Stimulated activated CD4-positive, alpha-beta T cell treated with anti-CD3 and anti-CD28 coated beads, Interleukin-1b, Interleukin-23, amount 100 ng/mL, for 48 hours (primary cell): ENCODE data around the gene EPHA4.
"Not testable (repeated sequence)": the region's sequence is repeated elsewhere in the genome, so short reads cannot be mapped to it uniquely, and the experiment has no call there.

Experiments used
- DNase-seq: peaks from one replicate; pipeline ENCODE4 v3.0.0-alpha.2; 2020

The EPHA4 gene

DNA sequence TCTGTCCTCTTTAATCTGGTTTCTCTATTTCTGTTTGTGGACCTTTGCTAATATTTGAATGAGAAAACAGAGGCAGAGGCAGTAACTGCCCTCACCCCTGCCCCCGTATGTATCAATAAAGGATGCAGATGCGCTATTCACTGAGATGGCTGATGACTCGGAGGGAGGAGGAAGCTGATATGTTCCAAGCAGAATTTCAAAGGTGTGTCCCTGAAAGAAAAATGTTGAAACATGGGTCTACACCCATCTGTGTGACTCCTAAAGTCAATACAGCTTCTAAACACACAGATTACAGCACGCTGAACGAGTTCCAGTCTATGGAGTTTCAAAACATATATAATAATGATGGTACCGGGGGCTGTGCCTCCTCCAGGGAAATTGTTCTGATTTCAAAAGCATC lies 38.8 kb downstream of the EPHA4 start:
- no peak for DNase-seq

DNA sequence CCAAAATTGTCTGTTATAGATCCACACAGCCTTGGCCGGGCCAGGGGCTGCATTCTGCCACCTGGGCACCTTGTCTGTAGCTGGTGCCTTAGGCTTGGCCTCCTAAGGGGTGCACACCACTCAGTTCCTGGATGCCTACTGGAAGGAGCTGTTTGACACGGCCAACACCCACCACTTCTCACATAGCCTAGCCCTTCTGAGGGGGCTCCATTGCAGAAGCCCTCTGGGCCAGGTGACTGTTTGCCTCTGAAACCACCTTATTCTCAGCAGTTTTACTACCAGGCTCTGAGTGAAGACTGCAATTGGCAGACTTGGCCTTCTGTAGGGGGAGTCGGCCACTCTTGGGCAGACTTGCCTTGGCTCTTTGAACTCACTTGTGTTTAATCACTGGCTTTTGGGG lies 39.5 kb downstream of the EPHA4 start:
- no peak for DNase-seq

GRCh38 chr2:221530653-221531037 lies 41.5 kb downstream of the EPHA4 start:
- DNase-seq, result no peak

DNA sequence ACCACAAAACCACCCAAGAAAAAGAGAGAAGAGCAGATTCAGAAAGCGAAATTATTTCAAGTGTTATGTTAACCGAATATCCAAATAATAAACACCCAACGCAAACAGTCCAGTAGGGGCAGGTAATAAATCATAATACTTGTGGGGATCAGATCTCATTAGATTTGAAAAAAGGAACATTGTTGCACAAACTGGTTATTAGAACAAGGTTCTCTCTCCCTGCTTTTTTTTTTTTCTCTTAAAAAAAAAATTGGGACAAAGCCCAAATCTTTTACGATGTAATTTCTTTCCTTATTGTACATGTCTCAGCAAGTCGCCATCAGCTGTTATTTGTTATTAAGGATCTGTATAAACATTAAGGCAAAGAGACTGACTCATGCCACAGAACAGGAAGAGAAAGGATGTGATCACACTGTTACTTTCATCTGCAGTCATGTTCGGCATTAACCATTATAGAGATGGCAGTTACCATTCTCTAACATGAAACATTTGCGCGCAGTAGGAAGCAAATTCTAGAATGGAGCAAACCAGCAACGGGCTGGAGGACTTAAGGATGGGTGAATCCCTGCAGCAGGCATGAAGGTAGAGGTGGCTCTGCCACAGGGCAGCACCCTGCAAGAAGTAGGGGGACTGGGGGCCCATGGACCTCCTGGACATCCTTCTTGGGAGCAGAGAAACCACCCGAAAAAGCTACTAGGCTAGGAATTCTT lies 42.0 kb downstream of the EPHA4 start:
- no peak for DNase-seq

DNA sequence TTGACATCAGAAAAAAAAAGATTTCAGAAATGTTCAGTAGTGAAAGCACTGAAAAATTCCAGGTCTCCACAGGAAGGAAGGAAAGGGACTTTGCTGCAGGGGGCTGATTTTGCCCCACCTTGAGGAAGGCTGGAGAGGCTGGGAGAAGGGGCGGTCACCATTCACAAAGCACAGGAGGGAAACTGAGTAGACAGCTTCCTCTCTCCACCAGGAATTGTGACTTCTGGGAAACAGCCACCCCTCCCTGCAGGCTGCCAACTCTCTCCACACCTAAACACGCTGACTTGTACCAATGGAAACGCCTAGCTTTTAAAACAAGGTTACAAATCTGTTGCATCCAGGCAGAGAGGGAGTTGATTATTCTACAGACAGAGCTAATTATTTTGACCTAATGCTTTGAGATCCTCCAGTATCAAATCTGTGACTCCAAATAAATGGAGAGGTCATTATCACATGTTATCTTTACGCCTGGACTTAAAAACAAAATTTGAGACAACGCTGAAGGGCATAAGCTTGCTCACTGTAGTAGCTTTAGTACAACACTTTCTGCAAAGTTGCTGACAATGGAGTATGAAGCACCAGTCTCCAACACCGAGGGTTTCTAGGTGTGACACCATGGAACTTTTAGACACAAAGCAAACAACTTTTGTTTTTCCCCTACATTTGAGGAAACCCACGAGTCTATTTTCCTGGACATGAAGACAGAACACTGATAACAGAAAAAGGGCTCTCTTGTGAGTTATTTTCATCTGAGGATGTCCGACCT lies 42.7 kb downstream of the EPHA4 start:
- DNase-seq, result no peak

DNA sequence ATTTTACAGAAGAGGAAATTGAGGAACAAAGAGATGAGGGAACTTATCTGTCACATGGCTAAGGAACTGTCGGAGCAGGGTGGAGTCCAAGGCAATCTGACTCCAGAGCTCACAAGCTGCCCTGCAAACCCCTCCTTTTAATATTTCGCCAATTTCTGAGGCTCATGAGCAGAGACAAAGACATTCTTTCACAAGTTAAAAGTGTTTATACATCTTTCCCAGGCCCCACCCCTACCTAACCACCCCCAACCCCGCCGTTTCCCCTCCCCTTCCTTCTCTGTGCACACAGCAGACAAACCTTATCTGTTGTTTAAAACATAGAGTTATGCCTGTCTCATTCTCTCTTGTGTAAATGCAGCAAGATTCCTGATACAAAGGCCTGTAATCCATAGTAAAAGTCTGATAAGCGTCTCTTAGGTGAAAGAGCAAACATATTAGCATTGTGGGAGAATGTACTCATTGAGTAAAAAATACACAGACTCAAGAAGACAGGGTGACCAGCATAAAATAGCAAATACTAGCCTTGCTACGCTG lies 44.3 kb downstream of the EPHA4 start:
- no peak for DNase-seq

DNA sequence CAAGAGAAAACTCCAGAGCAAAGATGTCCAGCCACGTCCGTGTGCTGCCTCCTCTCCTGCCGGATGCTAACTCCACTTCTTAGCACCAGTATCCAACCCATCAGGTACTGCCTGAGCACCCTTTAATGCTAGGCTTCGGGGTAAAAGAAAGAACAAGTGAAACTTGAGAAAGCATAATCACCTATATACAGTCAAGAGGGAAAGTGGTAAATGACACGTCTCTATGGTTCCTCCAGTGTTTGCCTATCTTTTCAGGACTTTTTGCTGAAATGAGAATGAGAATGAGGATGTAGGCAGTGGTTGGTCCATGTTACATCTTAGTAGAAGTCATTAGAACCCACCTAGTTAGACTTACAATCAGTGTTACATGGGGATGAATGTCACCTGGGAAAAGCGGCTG lies 47.9 kb downstream of the EPHA4 start:
- no peak for DNase-seq

DNA sequence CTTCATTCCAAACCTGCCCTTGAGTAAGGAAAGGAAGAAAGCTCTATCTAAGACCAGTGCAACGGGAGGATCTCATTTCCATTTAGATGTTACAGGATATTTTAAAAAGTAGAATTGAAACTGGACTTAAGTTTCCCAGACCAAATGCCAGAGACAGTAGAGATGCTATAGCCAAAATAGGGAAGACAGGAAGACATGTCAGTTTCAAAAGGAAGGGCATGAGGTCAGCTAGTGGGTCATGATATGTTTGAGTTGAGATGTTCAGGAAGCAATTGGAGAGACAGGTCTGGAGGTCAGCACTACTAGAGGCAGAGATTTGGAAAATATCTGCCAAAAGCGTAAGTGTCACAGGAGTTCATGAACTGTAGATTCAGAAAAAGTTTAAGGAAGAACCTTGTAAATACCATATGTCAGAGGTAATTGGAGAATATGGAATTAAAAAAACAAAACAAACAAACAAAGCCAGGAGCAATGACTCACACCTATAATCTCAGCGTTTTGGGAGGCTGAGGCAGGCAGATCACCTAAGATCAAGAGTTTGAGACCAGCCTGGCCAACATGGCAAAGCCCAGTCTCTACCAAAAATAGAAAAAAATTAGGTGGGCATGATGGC lies 50.8 kb downstream of the EPHA4 start:
- no peak for DNase-seq

GRCh38 chr2:221518935-221519625 lies 53.0 kb downstream of the EPHA4 start:
- no peak for DNase-seq

GRCh38 chr2:221518201-221518934 lies 53.7 kb downstream of the EPHA4 start:
- no peak for DNase-seq

GRCh38 chr2:221517696-221518151 lies 54.4 kb downstream of the EPHA4 start:
- peak; percentile 79 for DNase-seq

GRCh38 chr2:221517146-221517695 lies 54.9 kb downstream of the EPHA4 start:
- DNase-seq, result no peak

- no peak for DNase-seq
Observed at GRCh38 chr2:221515864-221516263, 56.2 kb downstream of the EPHA4 start.

GRCh38 chr2:221514305-221515040 lies 57.6 kb downstream of the EPHA4 start:
- no peak for DNase-seq

DNA sequence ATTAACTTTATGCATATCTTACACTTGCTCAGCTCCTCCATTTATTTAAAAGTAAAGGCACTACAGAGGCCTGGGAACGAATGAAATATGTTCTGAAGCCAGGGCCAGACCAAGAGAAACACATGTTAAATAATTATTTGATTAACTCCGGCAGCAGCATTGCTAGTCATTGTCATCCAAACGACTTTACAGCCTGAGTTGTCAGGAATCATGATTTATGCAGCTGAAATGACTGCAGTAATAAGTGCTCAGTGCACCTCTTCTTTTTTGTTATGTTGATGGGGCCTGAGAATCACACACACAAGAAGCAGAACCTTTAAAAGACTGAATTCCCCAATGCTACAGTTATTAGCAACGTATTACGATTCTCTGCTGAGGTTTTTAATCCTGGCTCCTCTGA lies 58.9 kb downstream of the EPHA4 start:
- no peak for DNase-seq

DNA sequence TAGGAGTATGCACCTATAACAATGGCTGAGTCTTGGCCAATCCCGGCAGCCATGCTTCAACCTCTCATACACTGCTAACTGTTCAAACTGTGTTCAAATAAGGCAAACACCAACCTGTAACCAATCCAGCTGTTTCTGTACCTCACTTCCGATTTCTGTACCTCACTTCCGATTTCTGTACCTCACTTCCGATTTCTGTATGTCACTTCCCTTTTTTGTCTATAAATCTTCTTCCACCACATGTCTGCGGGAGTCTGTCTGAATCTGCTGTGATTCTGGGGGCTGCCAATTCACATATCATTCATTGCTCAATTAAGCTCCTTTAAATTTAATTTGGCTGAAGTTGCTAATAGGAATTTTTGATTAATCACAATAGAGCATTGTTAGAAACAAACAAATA lies 60.8 kb downstream of the EPHA4 start:
- not testable (repeated sequence) for DNase-seq

DNA sequence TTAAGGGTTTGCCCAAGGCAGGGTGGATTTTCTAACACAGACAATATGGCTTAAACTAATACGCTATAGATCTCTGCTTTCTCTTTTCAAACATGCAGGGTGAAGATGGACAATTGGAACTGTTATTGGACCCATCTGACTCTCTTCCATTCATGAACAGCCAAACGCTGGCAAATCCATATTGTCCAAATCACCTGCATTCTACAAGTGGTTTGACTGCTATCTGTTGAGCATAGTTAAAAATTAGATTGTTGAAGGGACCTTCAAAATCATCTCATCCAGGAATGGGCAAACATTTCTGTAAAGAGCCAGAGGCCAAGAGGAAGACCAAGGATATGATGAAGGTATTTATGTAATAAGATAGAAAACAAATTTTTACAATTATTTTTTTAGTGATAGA lies 65.6 kb downstream of the EPHA4 start:
- no peak for DNase-seq

GRCh38 chr2:221505605-221506004 lies 66.5 kb downstream of the EPHA4 start:
- DNase-seq, result no peak

DNA sequence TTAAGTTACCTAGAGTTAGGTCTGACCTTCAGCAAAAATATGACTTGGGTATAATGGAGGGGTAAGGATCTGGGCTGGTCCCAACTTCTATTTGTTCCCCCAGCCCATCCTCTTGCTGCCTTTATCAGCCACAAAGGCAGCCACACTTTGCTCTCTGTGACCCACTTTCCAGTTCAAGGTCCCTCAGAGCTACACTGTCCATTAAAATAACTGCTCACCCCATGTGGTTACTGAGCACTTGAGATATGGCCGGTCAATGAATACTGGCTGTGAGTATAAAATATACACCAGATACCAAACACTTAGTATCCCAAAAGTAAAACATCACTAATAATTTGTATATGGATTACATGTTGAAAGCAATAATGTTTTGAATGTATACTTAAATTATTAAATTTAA lies 67.2 kb downstream of the EPHA4 start:
- no peak for DNase-seq

DNA sequence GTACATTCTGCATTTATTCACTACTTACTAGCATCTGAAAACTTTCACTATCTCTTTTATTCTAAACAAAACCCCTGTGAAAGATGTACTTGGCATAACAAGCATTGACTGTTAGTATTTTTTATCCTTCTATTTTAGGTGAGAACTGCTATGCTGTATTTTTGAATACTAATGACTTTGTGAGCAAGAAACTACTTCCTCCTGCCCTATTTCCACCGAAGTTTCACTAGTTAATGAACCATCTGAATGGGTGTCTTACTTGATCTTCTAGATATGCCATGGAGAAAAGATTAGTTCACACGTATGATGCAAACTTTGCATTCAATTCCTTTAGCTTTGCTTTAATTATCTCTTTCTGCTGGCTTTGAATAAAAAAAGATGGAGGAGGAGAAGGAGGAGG lies 68.1 kb downstream of the EPHA4 start:
- no peak for DNase-seq

DNA sequence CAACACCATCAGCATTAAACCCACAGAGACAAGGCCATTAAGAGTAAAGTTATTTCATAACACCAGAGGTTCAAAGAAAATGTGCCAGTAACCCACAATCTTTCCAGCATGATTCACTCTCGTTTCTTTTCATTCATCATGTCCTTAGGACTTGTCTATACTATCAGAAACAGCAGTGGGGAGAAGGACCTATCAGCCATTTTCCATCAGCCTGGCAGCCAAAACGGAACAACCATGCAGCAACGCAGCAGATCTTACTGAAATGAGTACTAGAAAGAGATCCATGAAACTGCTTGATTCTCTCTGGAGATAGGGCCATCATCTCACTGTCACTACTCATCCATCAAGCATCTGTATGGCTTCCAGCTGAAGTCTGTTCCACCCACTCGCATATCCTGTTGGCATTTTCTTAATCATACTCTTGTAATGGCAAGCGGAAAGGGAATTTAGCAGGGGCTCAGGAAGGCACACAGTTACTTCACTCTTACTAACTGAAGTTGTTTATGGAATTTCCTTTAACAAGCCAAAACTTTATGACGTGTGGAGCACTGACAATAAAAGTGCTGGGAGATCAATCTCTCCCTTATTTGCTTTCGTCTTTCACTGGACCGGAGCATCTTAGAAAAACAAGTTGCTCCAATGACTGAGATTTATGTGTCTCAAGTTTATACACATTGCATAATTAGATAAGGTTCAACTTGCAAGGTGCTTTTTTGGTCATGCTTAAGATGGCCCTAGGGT lies 69.7 kb downstream of the EPHA4 start:
- DNase-seq, result peak; percentile 52
